RWPE2 (cell line): ENCODE measurements around the gene IRF1.
A peak's percentile ranks its signal among the peaks of the same experiment; 100 is the strongest.

ENCODE experiments used
- ATAC-seq: fragments of 200-7000 bp; cut with Tn5 transposase; 3 replicates; pipeline ENCODE4 v1.9.1; 2021; ENCODE audit warnings: low read depth
- DNase-seq: peaks from one replicate; pipeline ENCODE4 v3.0.0-alpha.2; 2020; ENCODE audit warnings: low spot score
- H3K27ac ChIP-seq: fragments of 450-650 bp; 2 replicates; pipeline ENCODE4 v1.5.1; 2017; ENCODE audit warnings: mild to moderate bottlenecking; ENCODE audit not compliant: poor library complexity, severe bottlenecking
- H3K27me3 ChIP-seq: fragments of 250-450 bp; sonication (Bioruptor Pico); 2 replicates; pipeline ENCODE4 v1.5.1; 2021; ENCODE audit warnings: mild to moderate bottlenecking, moderate library complexity; ENCODE audit not compliant: insufficient read depth, poor library complexity, severe bottlenecking
- H3K36me3 ChIP-seq: fragments of 250-450 bp; sonication (Bioruptor Pico); 2 replicates; pipeline ENCODE4 v1.5.1; 2020; ENCODE audit warnings: low read depth, mild to moderate bottlenecking, moderate library complexity
- H3K4me1 ChIP-seq: fragments of 250-450 bp; sonication (Bioruptor Pico); 2 replicates; pipeline ENCODE4 v1.5.1; 2021; ENCODE audit warnings: mild to moderate bottlenecking, moderate library complexity; ENCODE audit not compliant: insufficient read depth, poor library complexity, severe bottlenecking
- H3K4me3 ChIP-seq: fragments of 250-450 bp; sonication (Bioruptor Pico); 2 replicates; pipeline ENCODE4 v1.5.1; 2021; ENCODE audit warnings: mild to moderate bottlenecking, moderate library complexity; ENCODE audit not compliant: severe bottlenecking
- H3K9me3 ChIP-seq: fragments of 250-450 bp; sonication (Bioruptor Pico); 2 replicates; pipeline ENCODE4 v1.5.1; 2021; ENCODE audit warnings: mild to moderate bottlenecking, moderate library complexity; ENCODE audit not compliant: severe bottlenecking
- TF ChIP-seq, protein P1 (sequence below): fragments of 450-650 bp; IDR thresholded peaks from one replicate; pipeline ENCODE4 v1.5.1; 2017; ENCODE audit warnings: mild to moderate bottlenecking, moderate library complexity; ENCODE audit not compliant: poor library complexity, severe bottlenecking

Gene IRF1

DNA sequence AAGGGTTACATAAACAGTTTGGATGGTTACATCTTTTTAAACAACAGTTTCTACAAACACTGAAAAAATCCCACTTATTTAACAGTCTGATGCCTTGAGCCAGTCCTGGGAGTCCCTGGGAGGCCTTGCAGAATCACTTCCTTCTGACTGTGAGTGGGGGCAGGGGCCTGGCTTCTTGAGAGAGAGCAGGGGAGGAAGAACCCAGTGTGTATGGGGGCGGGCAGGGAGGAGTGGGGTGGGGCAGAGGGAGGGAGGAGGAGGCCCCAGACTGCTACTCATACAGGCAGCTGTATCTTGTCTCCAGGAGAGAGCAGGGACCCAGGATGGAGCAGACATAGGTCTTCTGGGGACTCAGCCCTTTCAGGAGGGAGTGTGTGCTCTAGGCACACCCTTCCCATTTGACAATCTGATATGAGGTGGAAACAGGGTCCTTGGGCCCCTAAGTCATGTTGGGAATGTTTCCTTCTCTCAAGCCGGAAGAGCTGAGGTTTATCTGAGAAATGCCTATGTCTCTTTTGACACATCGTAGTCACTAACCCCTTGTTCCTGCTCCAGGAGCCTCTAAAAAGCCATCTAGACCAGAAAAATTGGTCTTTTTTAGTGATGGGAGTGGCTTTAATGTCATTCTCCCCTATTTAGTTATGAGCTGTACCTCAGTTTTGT lies 52.8 kb downstream of the IRF1 start:
- Histone ChIP-seq H3K9me3 (no peaks in the 10 kb centered on the region), H3K36me3 (no peaks in the 10 kb centered on the region), H3K27ac (no peak overlapping the region), H3K27me3 (no peaks in the 10 kb centered on the region), H3K4me3 (no peak overlapping the region), H3K4me1 (peaks cover 15% of the 10 kb centered on the region)
- peak; percentile 50 for ATAC-seq
- TF ChIP-seq, protein P1, sequence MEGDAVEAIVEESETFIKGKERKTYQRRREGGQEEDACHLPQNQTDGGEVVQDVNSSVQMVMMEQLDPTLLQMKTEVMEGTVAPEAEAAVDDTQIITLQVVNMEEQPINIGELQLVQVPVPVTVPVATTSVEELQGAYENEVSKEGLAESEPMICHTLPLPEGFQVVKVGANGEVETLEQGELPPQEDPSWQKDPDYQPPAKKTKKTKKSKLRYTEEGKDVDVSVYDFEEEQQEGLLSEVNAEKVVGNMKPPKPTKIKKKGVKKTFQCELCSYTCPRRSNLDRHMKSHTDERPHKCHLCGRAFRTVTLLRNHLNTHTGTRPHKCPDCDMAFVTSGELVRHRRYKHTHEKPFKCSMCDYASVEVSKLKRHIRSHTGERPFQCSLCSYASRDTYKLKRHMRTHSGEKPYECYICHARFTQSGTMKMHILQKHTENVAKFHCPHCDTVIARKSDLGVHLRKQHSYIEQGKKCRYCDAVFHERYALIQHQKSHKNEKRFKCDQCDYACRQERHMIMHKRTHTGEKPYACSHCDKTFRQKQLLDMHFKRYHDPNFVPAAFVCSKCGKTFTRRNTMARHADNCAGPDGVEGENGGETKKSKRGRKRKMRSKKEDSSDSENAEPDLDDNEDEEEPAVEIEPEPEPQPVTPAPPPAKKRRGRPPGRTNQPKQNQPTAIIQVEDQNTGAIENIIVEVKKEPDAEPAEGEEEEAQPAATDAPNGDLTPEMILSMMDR, result no peak
- no peak for DNase-seq

DNA sequence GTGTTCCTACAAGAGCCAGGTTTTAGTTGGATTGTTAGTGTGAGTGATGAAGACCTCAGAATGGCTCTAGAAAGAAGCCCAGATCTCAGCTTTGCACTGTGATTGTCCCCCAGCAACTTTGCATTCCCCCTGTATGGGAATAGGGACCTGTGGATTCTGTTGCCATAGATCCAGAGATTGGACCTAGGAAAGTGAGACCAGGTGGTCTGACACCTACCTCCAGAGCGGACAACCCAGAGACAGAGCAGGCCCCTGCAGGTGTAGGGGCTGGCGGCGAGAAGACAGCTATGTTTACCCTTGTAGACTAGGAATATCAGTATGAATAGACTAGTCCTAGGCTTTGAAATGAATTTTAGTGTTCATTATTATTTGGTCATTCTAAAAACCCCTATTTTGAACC lies 53.6 kb downstream of the IRF1 start:
- TF ChIP-seq, protein P1, result no peak
- H3K4me1 ChIP-seq, result peaks cover 15% of the 10 kb centered on the region
- DNase-seq, result no peak
- no peaks in the 10 kb centered on the region for H3K27me3 ChIP-seq
- no peak for ATAC-seq
- no peak overlapping the region for H3K4me3 ChIP-seq
- no peak overlapping the region for H3K27ac ChIP-seq
- H3K9me3 ChIP-seq, result no peaks in the 10 kb centered on the region
- no peaks in the 10 kb centered on the region for H3K36me3 ChIP-seq

DNA sequence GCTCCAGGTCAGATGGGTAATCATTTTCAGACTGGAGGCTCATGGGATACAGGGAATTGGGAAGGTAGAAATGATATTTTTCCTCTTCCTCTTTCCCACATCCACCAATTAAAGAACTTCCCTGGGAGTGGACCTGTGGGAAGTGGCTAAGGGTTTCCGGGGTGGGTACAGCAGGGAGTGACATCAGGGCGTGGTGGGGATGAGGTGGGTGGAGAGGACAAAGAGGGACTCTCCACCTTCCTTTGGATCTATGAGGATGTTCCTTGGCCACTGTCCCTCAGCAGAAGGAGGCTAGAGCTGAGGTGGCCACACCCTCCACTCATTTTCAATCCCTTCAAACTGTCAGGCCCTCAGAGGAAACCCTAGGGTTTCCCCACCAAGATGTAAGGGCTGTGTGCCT lies 54.7 kb downstream of the IRF1 start:
- TF ChIP-seq, protein P1, result no peak
- DNase-seq (no peak), ATAC-seq (no peak)
- no peak overlapping the region for H3K4me3 ChIP-seq
- H3K36me3 ChIP-seq, result no peaks in the 10 kb centered on the region
- H3K27ac ChIP-seq, result no peak overlapping the region
- H3K9me3 ChIP-seq, result no peaks in the 10 kb centered on the region
- peaks cover 15% of the 10 kb centered on the region for H3K4me1 ChIP-seq
- H3K27me3 ChIP-seq, result no peaks in the 10 kb centered on the region

DNA sequence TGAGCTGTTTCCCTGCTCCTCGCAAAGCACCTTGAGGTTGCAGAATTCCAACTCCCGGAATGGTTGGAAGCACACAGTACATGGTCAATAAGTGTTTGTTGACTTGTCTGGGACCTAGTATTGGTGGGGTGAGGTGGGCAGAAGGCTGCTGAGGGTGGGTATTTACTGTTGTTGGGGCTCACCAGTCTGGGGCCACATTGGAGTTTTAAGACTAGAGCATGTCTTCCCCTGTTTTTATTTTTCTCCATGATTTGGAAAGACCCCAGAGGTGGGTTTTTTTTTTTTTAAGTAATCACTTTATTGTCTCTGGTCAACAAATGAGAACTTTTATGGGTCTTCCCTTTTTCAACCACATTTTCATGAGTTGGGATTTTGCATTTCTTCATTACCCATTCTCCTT lies 55.1 kb downstream of the IRF1 start:
- Histone ChIP-seq H3K27me3 (no peaks in the 10 kb centered on the region), H3K27ac (no peak overlapping the region), H3K36me3 (no peaks in the 10 kb centered on the region), H3K4me1 (peaks cover 15% of the 10 kb centered on the region), H3K4me3 (no peak overlapping the region), H3K9me3 (no peaks in the 10 kb centered on the region)
- TF ChIP-seq, protein P1, result no peak
- ATAC-seq, result no peak
- no peak for DNase-seq
